Measurements from ENCODE around the gene IL1RL2. TPM values are rescaled to one million over a fixed set of nuclear protein-coding genes. Genes with fewer than 3 reads are reported as not detected.

Gene IL1RL2
- 10 to 100 TPM; 12.7 to 21.9 (median 18.5) TPM for total RNA-seq

- WGBS, 2 donors: 42 to 47% methylated on average over 13 to 27 of the region's 36 CpGs
- intact Hi-C loops (cut with DNase I; ENCODE audit: low total_unique reads): loop anchor here (10.0 kb wide), 1 partner anchor 48 kb away; no protein-coding TSS in a partner anchor
- TF ChIP-seq POLR2A (IDR thresholded peaks at IDR 0.05): no peak
- no peak for TF ChIP-seq CTCF (IDR thresholded peaks at IDR 0.05)
- peak within 1 kb of the TSS; percentile 13 for H3K4me3 ChIP-seq (ENCODE audit: low read depth, poor library complexity, severe bottlenecking)
- DNase-seq (ENCODE audit: low spot score in 2 of 2): peak; percentile 50 to 89
Observed at GRCh38 chr2:102186791-102187495, at the start of gene IL1RL2. TSS of gene IL1RL2 (plus strand) at chr2:102187023. CDS start at chr2:102187868, 845 bp downstream.

GRCh38 chr2:102137138-102137537 is 49.7 kb upstream of the IL1RL2 start:
- intact Hi-C loops (cut with DNase I; ENCODE audit: low total_unique reads): no loop called here
- TF ChIP-seq POLR2A (IDR thresholded peaks at IDR 0.05): no peak
- TF ChIP-seq CTCF (IDR thresholded peaks at IDR 0.05): no peak
- 89 to 91% methylated on average over 2 of the region's 2 CpGs for WGBS, 2 donors
- H3K4me3 ChIP-seq (ENCODE audit: low read depth, poor library complexity, severe bottlenecking): no peak overlapping the region
- no peak for DNase-seq (ENCODE audit: low spot score in 2 of 2)

- WGBS, 2 donors: 81 to 85% methylated on average over 4 of the region's 4 CpGs
- no peak overlapping the region for H3K4me3 ChIP-seq (ENCODE audit: low read depth, poor library complexity, severe bottlenecking)
- no peak for TF ChIP-seq POLR2A (IDR thresholded peaks at IDR 0.05)
- TF ChIP-seq CTCF (IDR thresholded peaks at IDR 0.05): no peak
- intact Hi-C loops (cut with DNase I; ENCODE audit: low total_unique reads): no loop called here
- DNase-seq (ENCODE audit: low spot score in 2 of 2): no peak
Observed at GRCh38 chr2:102138331-102138730, 48.5 kb upstream of the IL1RL2 start.

- intact Hi-C loops (cut with DNase I; ENCODE audit: low total_unique reads): no loop called here
- DNase-seq (ENCODE audit: low spot score in 2 of 2): no peak
- WGBS, 2 donors: 66 to 97% methylated on average over 1 of the region's 1 CpG
- H3K4me3 ChIP-seq (ENCODE audit: low read depth, poor library complexity, severe bottlenecking): no peak overlapping the region
- TF ChIP-seq POLR2A (IDR thresholded peaks at IDR 0.05) (no peak), CTCF (IDR thresholded peaks at IDR 0.05) (no peak)
Observed at GRCh38 chr2:102139851-102140250, 47.0 kb upstream of the IL1RL2 start.

GRCh38 chr2:102140377-102140776 is 46.4 kb upstream of the IL1RL2 start:
- TF ChIP-seq POLR2A (IDR thresholded peaks at IDR 0.05): no peak
- TF ChIP-seq CTCF (IDR thresholded peaks at IDR 0.05): no peak
- intact Hi-C loops (cut with DNase I; ENCODE audit: low total_unique reads): no loop called here
- no peak overlapping the region for H3K4me3 ChIP-seq (ENCODE audit: low read depth, poor library complexity, severe bottlenecking)
- WGBS, 2 donors: 93 to 98% methylated on average over 2 of the region's 2 CpGs
- no peak for DNase-seq (ENCODE audit: low spot score in 2 of 2)

Data from lower leg skin (tissue), 4 donors.